Endothelial cell of umbilical vein (primary cell): Measurements from ENCODE around the gene KRTAP4-4. TPM values are rescaled to one million over a fixed set of nuclear protein-coding genes. Genes with fewer than 3 reads are reported as not detected.

Experiments used
- BruUV-seq: library from RNA; stranded (reverse); fragments of 400-500 nt; replicated peaks from 2 replicates; lab custom pipeline; 2021; lab: Mats Ljungman, UMichigan
- CTCF ChIA-PET: fragments of 300-600, 350-600 bp; sonication (Branson Sonifier 250); formaldehyde crosslinking; loops from one replicate; lab custom pipeline; 2021; ENCODE audit warnings: antibody characterized with exemption, inconsistent platforms; lab: Charles Lee
- POLR2A ChIA-PET: fragments of 300-600, 350-600 bp; sonication (Branson Sonifier 250); formaldehyde crosslinking; loops from one replicate; lab custom pipeline; 2021; ENCODE audit warnings: antibody characterized with exemption, inconsistent platforms; lab: Charles Lee
- DNase-seq: peaks from one replicate; pipeline ENCODE4 v3.0.0-alpha.2; 2011; ENCODE audit warnings: low read depth, low spot score
- FAIRE-seq: peaks from 2 replicates; lab custom pipeline; 2011; peaks lifted over from hg19 to GRCh38; lab: Jason Lieb, UNC
- H2AFZ ChIP-seq: 2 replicates; pipeline ENCODE4 v1.6.0; 2012; ENCODE audit warnings: low read depth, low read length, control low read depth, inconsistent platforms
- H3K27ac ChIP-seq: 2 replicates; pipeline ENCODE4 v1.5.1; 2011; ENCODE audit warnings: low read depth, mild to moderate bottlenecking, control low read depth, low read length, moderate library complexity; ENCODE audit not compliant: insufficient read depth
- H3K27me3 ChIP-seq, 2 experiments: 2 replicates each; pipeline versions ENCODE4 v1.6.0 to v1.6.1; 2011; ENCODE audit warnings: low read length in 2 of 2, mixed read lengths in 1 of 2; ENCODE audit not compliant: control insufficient read depth in 2 of 2, insufficient read depth in 2 of 2
- H3K36me3 ChIP-seq, 2 experiments: 2 replicates in 1 of 2; 3 replicates in 1 of 2; pipeline ENCODE4 v1.5.1; 2011; ENCODE audit warnings: low read length in 2 of 2, mild to moderate bottlenecking in 1 of 2, moderate library complexity in 1 of 2; ENCODE audit not compliant: control insufficient read depth in 2 of 2, insufficient read depth in 2 of 2; ENCODE audit errors: extremely low read depth in 1 of 2
- H3K4me1 ChIP-seq: 3 replicates; pipeline ENCODE4 v1.5.1; 2011; ENCODE audit warnings: mild to moderate bottlenecking, low read length; ENCODE audit not compliant: control insufficient read depth, insufficient read depth; ENCODE audit errors: extremely low read depth
- H3K4me2 ChIP-seq: 2 replicates; pipeline ENCODE4 v1.6.1; 2011; ENCODE audit warnings: low read length, control low read depth, mixed read lengths; ENCODE audit not compliant: insufficient read depth
- H3K4me3 ChIP-seq, 3 experiments: fragments of 200-600 bp in 1 of 3; sonication (generic), shearing (Covaris generic) in 1 of 3; replicated peaks in 1 of 3; 2 replicates each; pipeline ENCODE4 v1.5.1; 2011 to 2016; ENCODE audit warnings: control low read depth in 3 of 3, low read length in 3 of 3, mild to moderate bottlenecking in 2 of 3, inconsistent platforms in 1 of 3, low read depth in 1 of 3, moderate library complexity in 1 of 3; ENCODE audit not compliant: insufficient read depth in 1 of 3
- H3K79me2 ChIP-seq: 2 replicates; pipeline ENCODE4 v1.6.0; 2012; ENCODE audit warnings: low read length, inconsistent platforms; ENCODE audit not compliant: control insufficient read depth, insufficient read depth
- H3K9ac ChIP-seq: replicated peaks from 2 replicates; pipeline ENCODE3; 2011; ENCODE audit warnings: low read length, control low read depth; ENCODE audit not compliant: insufficient read depth; ENCODE audit errors: extremely low read depth
- H3K9me1 ChIP-seq: replicated peaks from 3 replicates; pipeline ENCODE4 v1.6.0; 2011; ENCODE audit warnings: mild to moderate bottlenecking, low read length; ENCODE audit not compliant: control insufficient read depth, insufficient read depth; ENCODE audit errors: extremely low read depth
- H3K9me3 ChIP-seq: replicated peaks from 2 replicates; pipeline ENCODE4 v1.5.1; 2012; ENCODE audit warnings: low read length, inconsistent platforms; ENCODE audit not compliant: control insufficient read depth, insufficient read depth
- H4K20me1 ChIP-seq: replicated peaks from 2 replicates; pipeline ENCODE3; 2011; ENCODE audit warnings: mild to moderate bottlenecking, low read length; ENCODE audit not compliant: control insufficient read depth, insufficient read depth; ENCODE audit errors: extremely low read depth
- EZH2 ChIP-seq: IDR thresholded peaks from 2 replicates; pipeline ENCODE4 v1.6.1; 2012; ENCODE audit warnings: borderline replicate concordance, low read depth, mild to moderate bottlenecking, moderate library complexity, low read length, inconsistent platforms; ENCODE audit not compliant: severe bottlenecking
- FOS ChIP-seq: IDR thresholded peaks from 2 replicates; pipeline ENCODE4 v1.6.1; 2011; ENCODE audit warnings: mild to moderate bottlenecking, low read length, moderate library complexity, borderline replicate concordance; ENCODE audit not compliant: insufficient read depth
- GATA2 ChIP-seq: IDR thresholded peaks from 2 replicates; pipeline ENCODE4 v1.7.0; 2011; ENCODE audit warnings: low read depth, mild to moderate bottlenecking, moderate library complexity, mixed read lengths, low read length; ENCODE audit not compliant: insufficient read length, insufficient read depth
- JUN ChIP-seq: IDR thresholded peaks from 2 replicates; pipeline ENCODE4 v1.6.1; 2011; ENCODE audit warnings: borderline replicate concordance, low read depth; ENCODE audit not compliant: insufficient read length, insufficient read depth
- MAX ChIP-seq: IDR thresholded peaks from 2 replicates; pipeline ENCODE4 v1.6.1; 2011; ENCODE audit not compliant: insufficient read depth, insufficient read length
- MYC ChIP-seq: IDR thresholded peaks from one replicate; pipeline ENCODE4 v1.6.1; 2011; ENCODE audit warnings: mild to moderate bottlenecking, low read depth, low read length
- POLR2A ChIP-seq: IDR thresholded peaks from 2 replicates; pipeline ENCODE4 v1.6.1; 2012; ENCODE audit warnings: low read depth, mild to moderate bottlenecking, control low read depth, low read length
- POLR2AphosphoS5 ChIP-seq: IDR thresholded peaks from 2 replicates; pipeline ENCODE4 v1.6.1; 2012; ENCODE audit warnings: low read depth, mild to moderate bottlenecking, control low read depth, low read length, moderate library complexity; ENCODE audit not compliant: insufficient read depth
- dilution Hi-C: fragments of 300-500 bp; cut with MboI; formaldehyde crosslinking; loops from one replicate; pipeline ENCODE4 v1.15.0; 2019; ENCODE audit warnings: low sequenced_read_pairs; ENCODE audit not compliant: extremely low pct_ligation_motif_present
- intact Hi-C: fragments of 100-400 bp; cut with micrococcal nuclease; formaldehyde crosslinking; loops from one replicate; pipeline ENCODE4 v1.10.0; 2022
- polyA plus RNA-seq, 4 experiments: library from polyadenylated mRNA; depleted of rRNA in 3 of 4; stranded (reverse) in 3 of 4; unstranded in 1 of 4; fragments of >200 nt; gene quantifications; 2 replicates each; pipeline versions ENCODE4 v1.2.1 to v1.2.3, GENCODE V29; 2011 to 2012; ENCODE audit warnings: missing spikeins in 1 of 4
- total RNA-seq: library from RNA; stranded (reverse); gene quantifications from 2 replicates; pipeline ENCODE4 v1.2.3, GENCODE V29; 2021
- TF ChIP-seq, protein P1 (sequence below), 2 donors: IDR thresholded peaks; 1 replicate in 1 of 2; 2 replicates in 1 of 2; pipeline ENCODE4 v1.5.1; 2011; ENCODE audit warnings: low read length in 2 of 2, mild to moderate bottlenecking in 2 of 2, moderate library complexity in 2 of 2, control low read depth in 1 of 2, inconsistent platforms in 1 of 2, low read depth in 1 of 2; ENCODE audit not compliant: insufficient read depth in 1 of 2; ENCODE audit errors: extremely low read depth in 1 of 2

The KRTAP4-4 gene
- total and polyA plus RNA-seq, 2 donors (not counting 3 experiments of a cell fraction or from before 2014, with no cell fraction given) = not detected

DNA sequence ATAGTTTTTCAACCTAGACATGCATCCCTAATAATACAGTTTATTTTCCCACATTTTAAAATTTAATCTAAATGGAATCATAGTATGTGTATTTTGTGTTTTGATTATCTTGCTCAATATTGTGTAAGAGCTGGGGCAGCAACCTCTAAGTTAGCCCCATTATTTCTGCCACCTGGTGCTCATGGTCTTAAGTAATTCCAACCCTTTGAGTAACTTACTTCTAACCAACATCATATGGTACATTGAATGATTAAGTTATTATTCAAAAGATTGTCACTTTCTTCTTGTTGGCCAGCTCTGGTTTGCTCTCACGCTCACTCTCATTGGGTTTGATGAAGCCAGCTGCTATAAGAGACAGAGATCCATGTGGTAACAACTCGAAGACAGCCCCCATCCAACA lies 11.3 kb upstream of the KRTAP4-4 start:
- Histone ChIP-seq H3K4me1 (no peaks in the 10 kb centered on the region), H3K27ac (no peak overlapping the region), H3K9me3 (no peaks in the 10 kb centered on the region), H3K9me1 (no peaks in the 10 kb centered on the region), H3K4me2 (no peak overlapping the region), H3K27me3 (no peaks in the 10 kb centered on the region), H3K79me2 (no peaks in the 10 kb centered on the region), H4K20me1 (no peaks in the 10 kb centered on the region), H3K4me3 (no peak overlapping the region), H3K36me3 (no peaks in the 10 kb centered on the region), H2AFZ (no peak overlapping the region), H3K9ac (no peak overlapping the region)
- POLR2A ChIA-PET = no interaction called here
- no TSS peak for BruUV-seq
- no peak for TF ChIP-seq GATA2
- TF ChIP-seq, protein P1, sequence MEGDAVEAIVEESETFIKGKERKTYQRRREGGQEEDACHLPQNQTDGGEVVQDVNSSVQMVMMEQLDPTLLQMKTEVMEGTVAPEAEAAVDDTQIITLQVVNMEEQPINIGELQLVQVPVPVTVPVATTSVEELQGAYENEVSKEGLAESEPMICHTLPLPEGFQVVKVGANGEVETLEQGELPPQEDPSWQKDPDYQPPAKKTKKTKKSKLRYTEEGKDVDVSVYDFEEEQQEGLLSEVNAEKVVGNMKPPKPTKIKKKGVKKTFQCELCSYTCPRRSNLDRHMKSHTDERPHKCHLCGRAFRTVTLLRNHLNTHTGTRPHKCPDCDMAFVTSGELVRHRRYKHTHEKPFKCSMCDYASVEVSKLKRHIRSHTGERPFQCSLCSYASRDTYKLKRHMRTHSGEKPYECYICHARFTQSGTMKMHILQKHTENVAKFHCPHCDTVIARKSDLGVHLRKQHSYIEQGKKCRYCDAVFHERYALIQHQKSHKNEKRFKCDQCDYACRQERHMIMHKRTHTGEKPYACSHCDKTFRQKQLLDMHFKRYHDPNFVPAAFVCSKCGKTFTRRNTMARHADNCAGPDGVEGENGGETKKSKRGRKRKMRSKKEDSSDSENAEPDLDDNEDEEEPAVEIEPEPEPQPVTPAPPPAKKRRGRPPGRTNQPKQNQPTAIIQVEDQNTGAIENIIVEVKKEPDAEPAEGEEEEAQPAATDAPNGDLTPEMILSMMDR (IDR thresholded peaks at IDR 0.05; ENCODE audit: extremely low read depth in 1 of 2, insufficient read depth in 1 of 2, low read depth in 1 of 2, low read length in 2 of 2) = no peak
- TF ChIP-seq POLR2AphosphoS5 = no peak
- no peak for TF ChIP-seq EZH2
- FAIRE-seq (no peak), DNase-seq (no peak)
- CTCF ChIA-PET = no interaction called here
- intact Hi-C loops = no loop called here
- dilution Hi-C loops = no loop called here

DNA sequence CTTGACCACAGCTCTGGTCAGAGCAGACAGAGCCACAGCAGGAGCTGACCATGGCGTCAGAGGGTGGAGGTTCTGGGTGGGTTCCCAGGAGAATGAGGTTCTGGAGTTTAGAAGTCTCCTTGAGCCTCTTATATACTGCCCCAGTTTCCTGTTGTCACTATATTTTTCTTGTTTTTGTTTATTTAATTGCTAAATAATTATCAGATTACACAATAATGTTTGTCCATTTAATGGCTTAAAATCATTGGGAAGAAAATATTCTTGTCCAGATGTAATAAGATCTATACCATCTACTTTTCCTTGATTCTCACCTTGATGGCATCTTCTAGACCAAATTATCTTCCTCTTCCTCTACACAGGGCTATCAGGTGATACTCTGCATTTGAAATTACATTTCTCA lies 7.6 kb upstream of the KRTAP4-4 start, which contains the start of gene KRTAP4-3:
Gene KRTAP4-3, minus strand, starts transcription at position 101 of the 400 bp plus-strand sequence. Its CDS starts 49 bp downstream, at position 52.
- Histone ChIP-seq H3K4me2 (no peak within 1 kb of the TSS), H3K4me1 (no peaks in the 10 kb centered on the region), H3K9me1 (no peaks in the 10 kb centered on the region), H3K27me3 (no peaks in the 10 kb centered on the region), H3K9ac (no peak within 1 kb of the TSS), H3K9me3 (no peaks in the 10 kb centered on the region), H2AFZ (no peak within 1 kb of the TSS), H3K79me2 (no peaks in the 10 kb centered on the region), H4K20me1 (no peaks in the 10 kb centered on the region), H3K4me3 (no peak within 1 kb of the TSS), H3K36me3 (no peaks in the 10 kb centered on the region), H3K27ac (no peak within 1 kb of the TSS)
- intact Hi-C loops (no loop called here), dilution Hi-C loops (no loop called here)
- FAIRE-seq (no peak), DNase-seq (no peak)
- BruUV-seq = no TSS peak
- ChIA-PET CTCF (no interaction called here), POLR2A (no interaction called here)
- TF ChIP-seq POLR2AphosphoS5 = no peak
- TF ChIP-seq GATA2 = no peak
- TF ChIP-seq, protein P1 (IDR thresholded peaks at IDR 0.05; ENCODE audit: extremely low read depth in 1 of 2, insufficient read depth in 1 of 2, low read depth in 1 of 2, low read length in 2 of 2) = no peak
- TF ChIP-seq MYC = no peak
- TF ChIP-seq FOS = no peak
- no peak for TF ChIP-seq POLR2A
- TF ChIP-seq JUN = no peak
- TF ChIP-seq EZH2 = no peak
- no peak for TF ChIP-seq MAX
